Activated T-helper 1 cell treated with anti-CD3 and anti-CD28 coated beads, Interleukin-2, amount 50 U/mL, for 16 hours (primary cell): ENCODE measurements around the gene SLCO4A1.

Experiments
- DNase-seq, 2 donors: peaks; one replicate each; pipeline ENCODE4 v3.0.0-alpha.2; 2020; ENCODE audit warnings: low read depth in 1 of 2, low spot score in 1 of 2

SLCO4A1 gene

DNA sequence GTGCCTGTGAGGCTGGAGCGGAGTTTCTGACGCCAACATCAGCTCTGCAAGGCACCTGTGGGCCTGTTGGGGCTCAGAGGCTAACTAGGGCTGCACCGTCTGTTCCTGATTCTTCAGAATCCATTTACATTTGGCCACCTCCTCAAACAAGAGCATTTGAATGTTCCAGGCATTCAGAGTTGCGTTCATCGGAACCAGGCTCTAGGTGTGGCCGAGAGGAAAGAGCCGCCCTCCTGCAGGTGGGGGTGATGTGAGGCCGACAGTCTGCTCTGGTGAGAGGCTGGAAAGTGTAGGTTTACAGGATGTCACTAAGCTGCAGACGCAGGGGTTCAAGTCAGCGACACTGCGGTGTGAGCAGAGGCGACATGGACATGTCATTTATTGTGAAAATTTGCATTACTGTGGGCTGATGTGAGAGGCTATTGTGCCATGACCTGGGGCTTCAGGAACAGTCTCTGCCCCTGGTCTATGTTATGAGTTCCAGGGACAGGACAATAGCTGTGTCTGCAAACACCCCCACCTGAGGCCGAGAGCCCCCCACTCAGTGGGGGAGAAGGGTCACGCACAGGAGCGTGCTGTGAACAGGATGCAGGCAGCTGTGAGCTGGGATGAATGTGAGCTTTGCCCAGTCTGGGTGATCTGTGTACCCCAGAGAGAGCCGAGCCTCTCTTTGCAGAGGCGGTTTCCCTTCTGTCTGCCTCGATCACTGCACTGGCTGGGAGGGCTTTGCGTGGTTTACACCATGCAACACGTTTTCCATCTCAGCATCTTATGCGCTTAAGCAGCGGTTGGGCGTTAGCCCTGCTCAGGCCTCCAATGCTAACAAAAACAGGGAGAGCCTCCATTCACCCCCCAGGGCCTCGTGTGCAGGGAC is 21.1 kb downstream of the SLCO4A1 start:
- DNase-seq: no peak

DNA sequence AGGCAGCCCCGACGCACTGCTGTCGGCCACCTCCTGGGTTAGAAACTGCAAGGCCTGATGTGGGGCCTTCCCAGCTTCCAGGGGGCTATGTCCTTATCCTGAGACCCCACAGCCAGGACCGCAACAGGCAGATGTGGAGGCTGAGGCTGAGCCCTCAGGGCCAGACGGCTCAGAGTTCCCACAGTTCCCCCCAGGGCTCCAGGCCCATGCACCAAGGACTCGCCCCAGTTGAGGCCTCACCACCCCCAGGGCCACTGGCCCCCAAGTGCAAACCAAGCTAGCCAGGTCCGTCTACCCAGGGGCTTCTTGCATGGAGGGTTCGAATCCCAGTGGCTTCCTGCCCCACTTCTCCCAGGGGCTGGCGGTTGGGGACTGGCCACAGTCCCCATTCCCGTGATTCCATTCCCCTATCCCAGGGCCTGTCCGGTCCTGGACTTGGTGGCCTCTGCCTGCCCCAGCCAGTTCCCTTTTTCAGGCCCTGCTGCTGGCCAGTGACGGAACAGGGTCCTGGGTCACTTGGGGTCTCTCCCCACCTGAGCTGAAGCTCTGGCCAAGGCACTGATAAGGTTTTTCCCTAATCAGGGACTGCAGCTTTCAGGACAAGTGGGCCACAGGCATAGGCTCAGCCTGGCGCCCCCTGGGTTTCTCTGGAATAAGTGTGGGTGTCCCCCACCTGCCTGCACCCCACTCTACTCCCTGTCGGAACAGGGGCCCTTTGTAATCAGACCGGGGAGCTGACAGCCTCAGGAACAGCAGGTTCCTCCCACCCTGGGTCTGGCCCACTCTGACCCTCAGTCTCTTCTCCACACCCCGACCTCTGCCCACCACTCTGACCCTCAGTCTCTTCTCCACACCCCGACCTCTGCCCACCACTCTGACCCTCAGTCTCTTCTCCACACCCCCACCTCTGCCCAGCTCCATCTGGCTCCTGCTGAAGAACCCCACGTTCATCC is 22.0 kb downstream of the SLCO4A1 start:
- no peak for DNase-seq

DNA sequence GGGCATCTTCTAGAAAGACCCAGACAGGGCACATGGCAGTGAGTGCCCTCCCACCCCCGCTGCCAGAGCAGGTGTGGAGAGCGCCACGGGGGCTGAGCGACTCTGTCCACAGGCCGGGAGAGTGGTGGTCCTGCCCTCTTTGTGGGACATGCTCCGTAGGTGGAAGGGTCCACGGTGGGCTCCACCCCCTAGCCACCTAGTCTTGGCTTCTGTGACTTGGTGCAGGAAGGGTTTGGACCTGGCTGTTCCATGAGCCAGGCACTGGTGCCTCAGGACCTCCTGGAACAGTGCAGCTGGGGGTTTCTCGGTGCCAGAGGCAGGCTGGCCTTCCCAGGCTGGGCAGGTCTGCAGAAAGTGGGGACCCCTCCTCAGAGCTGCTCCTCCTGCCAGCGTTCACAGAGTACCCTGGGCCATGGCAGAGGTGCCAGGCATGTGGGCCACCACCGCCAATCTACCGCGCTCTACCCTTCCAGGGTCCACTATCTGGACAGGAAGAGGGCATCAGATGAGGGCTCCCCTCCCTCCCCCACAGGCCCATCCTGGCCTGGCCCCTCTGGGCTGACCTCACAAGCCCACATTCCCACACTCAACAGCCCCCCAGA is 23.0 kb downstream of the SLCO4A1 start:
- DNase-seq: no peak

GRCh38 chr20:62665826-62666735 is 23.8 kb downstream of the SLCO4A1 start:
- DNase-seq: no peak

GRCh38 chr20:62666736-62667529 is 24.6 kb downstream of the SLCO4A1 start:
- DNase-seq: no peak

- no peak for DNase-seq
These were observed 25.5 kb downstream of the SLCO4A1 start for GRCh38 chr20:62667530-62668440.

DNA sequence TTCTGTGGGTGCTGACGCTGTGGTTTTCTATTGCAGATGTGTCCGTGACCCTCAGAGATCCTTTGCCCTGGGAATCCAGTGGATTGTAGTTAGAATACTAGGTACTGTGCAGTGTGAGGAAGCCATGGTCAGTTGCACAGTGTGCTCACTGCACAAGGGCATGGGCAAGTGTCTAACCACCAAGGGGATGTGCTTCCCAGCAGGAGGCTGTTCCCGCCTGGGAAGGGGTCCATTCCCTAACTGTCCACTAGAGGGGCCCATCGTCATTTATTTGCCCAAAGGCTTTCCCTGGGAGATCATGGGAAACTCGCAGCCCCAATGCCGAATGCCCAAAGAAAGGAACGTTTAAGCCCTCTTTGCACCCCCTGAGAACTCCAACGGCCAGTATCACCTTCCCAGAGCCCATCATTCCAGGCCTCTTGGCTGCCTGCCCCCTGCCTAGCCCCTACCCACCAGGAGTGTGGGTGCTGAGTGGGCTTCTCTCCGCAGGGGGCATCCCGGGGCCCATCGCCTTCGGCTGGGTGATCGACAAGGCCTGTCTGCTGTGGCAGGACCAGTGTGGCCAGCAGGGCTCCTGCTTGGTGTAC is 26.2 kb downstream of the SLCO4A1 start:
- DNase-seq: no peak

- DNase-seq: no peak
These were observed 26.9 kb downstream of the SLCO4A1 start for GRCh38 chr20:62669249-62669648.

- DNase-seq: no peak
These were observed 27.9 kb downstream of the SLCO4A1 start for GRCh38 chr20:62670156-62670555.

- DNase-seq: no peak
These were observed 28.7 kb downstream of the SLCO4A1 start for GRCh38 chr20:62670998-62671397.

GRCh38 chr20:62671765-62672164 is 29.5 kb downstream of the SLCO4A1 start:
- DNase-seq: no peak

DNA sequence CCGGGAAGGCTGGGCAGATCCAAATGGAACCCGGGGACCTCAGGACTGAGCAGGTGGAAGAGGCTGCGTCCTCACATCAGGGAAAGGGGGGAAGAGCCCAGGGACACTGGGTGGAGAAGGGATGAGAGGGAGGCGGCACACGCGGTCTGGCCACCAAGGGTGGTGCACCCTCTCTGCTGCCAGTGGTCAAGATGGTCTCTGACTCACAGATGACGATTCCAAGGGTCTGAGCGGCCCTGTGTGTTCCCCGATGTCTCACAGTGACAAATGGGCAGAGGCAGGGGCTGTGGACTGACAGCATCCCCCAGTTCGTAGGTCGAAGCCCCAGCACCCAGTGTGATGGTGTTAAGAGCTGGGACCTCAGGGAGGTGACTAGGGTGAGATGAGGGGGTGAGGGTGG is 32.1 kb downstream of the SLCO4A1 start:
- no peak for DNase-seq

DNA sequence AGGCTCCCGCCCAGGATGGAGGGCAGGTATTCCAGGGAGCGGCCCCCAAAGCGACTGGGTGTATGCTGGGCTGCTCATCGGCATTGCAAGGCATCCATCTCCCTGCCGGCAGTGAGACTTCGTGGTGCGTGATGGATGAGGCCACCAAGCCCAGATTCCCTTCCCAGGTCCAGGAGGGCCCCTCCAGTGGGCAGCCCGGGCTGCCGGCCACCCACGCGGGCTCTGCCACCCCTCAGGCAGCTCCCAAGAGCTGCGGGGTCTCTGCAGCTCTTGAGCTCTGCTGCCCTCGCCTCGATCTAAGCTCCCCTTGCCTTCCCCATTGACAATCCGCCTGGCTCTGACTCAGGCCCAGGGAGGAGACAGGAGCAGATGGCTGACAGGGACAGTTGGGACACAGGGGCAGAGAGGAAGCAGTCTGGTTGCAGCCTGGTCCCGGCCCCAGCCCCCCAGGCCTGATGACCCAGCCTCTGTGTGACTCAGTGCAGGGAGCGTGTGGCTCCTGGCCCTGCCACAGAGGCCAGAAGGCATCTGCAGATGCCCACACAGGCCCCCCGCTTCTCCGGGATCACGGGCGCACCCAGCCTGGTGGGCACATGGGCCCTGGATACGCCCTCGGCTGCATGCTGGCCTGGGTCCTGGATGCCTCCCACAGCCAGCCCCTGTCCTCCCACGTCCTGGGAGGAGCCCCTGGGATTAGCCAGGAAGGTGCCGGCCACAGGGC is 33.0 kb downstream of the SLCO4A1 start:
- DNase-seq: no peak

GRCh38 chr20:62675877-62676260 is 33.6 kb downstream of the SLCO4A1 start:
- DNase-seq: no peak

GRCh38 chr20:62676976-62677375 is 34.7 kb downstream of the SLCO4A1 start:
- no peak for DNase-seq

DNA sequence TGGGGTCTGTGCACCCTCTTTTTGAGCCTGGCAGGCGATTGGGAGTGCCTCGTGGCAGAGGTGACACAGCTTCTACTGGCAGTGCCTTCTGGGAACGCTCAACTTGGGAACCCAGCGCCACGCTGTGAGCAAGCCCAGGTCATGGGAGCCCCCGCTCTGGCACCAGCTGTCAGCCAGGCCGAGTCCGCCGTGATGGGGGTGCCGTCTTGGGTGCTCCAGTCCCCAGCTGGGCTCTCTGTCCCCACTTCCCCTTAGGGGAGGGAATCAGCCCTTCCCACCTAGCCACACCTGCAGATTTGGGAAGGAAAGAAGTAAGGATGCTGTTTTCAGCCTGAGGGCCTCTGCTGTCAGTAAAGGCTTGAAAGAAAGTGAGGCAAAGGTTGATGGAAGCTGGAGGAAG is 35.4 kb downstream of the SLCO4A1 start:
- no peak for DNase-seq

- no peak for DNase-seq
These were observed 36.2 kb downstream of the SLCO4A1 start for GRCh38 chr20:62678553-62678952.
